ENCODE data around the gene CHST12.

Gene CHST12

DNA sequence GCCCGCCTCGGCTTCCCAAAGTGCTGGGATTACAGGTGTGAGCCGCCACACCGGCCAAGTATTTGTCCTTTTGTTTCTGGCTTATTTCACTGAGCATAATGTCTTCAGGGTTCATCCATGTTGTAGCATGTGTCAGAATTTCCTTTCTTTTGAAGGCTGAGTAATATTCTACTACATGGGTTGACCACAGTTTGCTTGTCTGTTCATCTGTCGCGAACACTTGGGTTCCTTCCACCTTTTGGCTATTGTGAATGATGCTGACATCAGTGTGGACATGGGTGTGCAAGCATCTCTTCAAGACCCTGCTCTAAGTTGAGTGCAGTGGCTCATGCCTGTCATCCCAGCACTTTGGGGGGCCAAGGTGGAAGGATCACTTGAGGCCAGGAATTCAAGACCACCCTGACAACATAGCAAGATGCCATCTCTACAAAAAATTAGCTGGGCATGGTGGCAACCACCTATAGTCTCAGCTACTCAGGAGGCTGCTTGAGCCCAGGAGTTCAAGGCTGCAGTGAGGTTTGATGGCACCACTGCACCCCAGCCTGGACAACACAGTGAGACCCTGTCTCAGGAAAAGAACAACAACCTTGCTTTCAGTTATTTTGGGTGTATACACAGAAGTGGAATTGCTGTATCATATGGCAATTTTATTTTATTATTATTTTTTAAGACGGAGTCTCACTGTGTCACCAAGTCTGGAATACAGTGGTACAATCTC is 17.0 kb downstream of the CHST12 start:
- Histone ChIP-seq H3K4me1 (ENCODE audit: control insufficient read depth, insufficient read depth, low read length) (peaks cover 5% of the 10 kb centered on the region; the same call in 1 of the 2 replicates), H3K9ac (ENCODE audit: low read depth, low read length) (no peak overlapping the region), H3K9me3 (ENCODE audit: control insufficient read depth, insufficient read depth, low read length) (no peaks in the 10 kb centered on the region), H3K36me3 (ENCODE audit: control insufficient read depth, insufficient read depth, low read length) (no peaks in the 10 kb centered on the region), H3K27ac (ENCODE audit: low read depth, low read length) (no peak overlapping the region), H3K4me3 (ENCODE audit: low read depth, low read length) (no peak overlapping the region), H3K27me3 (ENCODE audit: control insufficient read depth, insufficient read depth, low read length) (no peaks in the 10 kb centered on the region)

DNA sequence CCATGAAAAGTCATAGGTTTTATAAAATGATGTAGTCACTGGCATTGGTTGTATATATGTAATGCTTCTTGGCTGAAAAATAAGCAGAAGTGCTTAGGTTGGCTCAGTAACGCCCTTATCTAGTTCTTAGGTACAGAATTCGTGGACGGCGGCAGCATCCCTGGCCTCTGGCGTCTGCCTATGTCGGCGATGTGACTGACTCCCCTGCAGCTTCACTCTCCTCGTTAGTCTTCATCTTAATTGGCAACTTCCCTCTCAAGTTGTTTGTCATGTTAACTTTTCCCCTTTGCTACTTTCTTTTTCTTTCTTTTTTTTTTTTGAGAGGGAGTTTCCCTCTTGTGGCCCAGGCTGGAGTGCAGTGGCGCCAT is 18.5 kb downstream of the CHST12 start:
- Histone ChIP-seq H3K27me3 (ENCODE audit: control insufficient read depth, insufficient read depth, low read length) (no peaks in the 10 kb centered on the region), H3K9me3 (ENCODE audit: control insufficient read depth, insufficient read depth, low read length) (no peaks in the 10 kb centered on the region), H3K27ac (ENCODE audit: low read depth, low read length) (no peak overlapping the region), H3K9ac (ENCODE audit: low read depth, low read length) (no peak overlapping the region), H3K4me3 (ENCODE audit: low read depth, low read length) (no peak overlapping the region), H3K36me3 (ENCODE audit: control insufficient read depth, insufficient read depth, low read length) (no peaks in the 10 kb centered on the region), H3K4me1 (ENCODE audit: control insufficient read depth, insufficient read depth, low read length) (peaks cover 9% of the 10 kb centered on the region)

DNA sequence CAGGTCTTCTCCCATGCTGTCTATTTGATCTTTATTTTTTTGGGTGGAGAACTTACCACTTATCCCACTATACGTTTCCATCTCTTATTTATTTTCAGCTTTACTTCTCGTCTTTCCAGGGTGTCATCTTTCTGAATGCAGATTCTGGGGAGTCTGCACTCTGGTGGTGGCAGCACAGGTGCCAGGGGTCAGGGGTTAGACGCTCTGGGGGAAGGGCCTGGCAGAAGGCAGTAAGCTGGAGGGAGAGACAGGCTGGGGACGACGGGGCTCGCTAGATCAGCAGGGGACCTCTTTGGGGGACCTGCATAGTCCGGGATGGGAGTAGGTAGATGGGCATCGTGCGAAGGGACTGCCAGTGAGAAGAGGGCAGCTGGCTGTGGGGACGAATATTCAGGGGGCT is 22.3 kb downstream of the CHST12 start:
- H3K9ac ChIP-seq (ENCODE audit: low read depth, low read length), result no peak overlapping the region
- H3K9me3 ChIP-seq (ENCODE audit: control insufficient read depth, insufficient read depth, low read length), result peaks cover under 1% of the 10 kb centered on the region; the same call in 1 of the 2 replicates
- H3K4me3 ChIP-seq (ENCODE audit: low read depth, low read length), result no peak overlapping the region
- no peak overlapping the region for H3K27ac ChIP-seq (ENCODE audit: low read depth, low read length)
- no peaks in the 10 kb centered on the region for H3K36me3 ChIP-seq (ENCODE audit: control insufficient read depth, insufficient read depth, low read length)
- H3K4me1 ChIP-seq (ENCODE audit: control insufficient read depth, insufficient read depth, low read length), result peaks cover 9% of the 10 kb centered on the region
- no peaks in the 10 kb centered on the region for H3K27me3 ChIP-seq (ENCODE audit: control insufficient read depth, insufficient read depth, low read length)

DNA sequence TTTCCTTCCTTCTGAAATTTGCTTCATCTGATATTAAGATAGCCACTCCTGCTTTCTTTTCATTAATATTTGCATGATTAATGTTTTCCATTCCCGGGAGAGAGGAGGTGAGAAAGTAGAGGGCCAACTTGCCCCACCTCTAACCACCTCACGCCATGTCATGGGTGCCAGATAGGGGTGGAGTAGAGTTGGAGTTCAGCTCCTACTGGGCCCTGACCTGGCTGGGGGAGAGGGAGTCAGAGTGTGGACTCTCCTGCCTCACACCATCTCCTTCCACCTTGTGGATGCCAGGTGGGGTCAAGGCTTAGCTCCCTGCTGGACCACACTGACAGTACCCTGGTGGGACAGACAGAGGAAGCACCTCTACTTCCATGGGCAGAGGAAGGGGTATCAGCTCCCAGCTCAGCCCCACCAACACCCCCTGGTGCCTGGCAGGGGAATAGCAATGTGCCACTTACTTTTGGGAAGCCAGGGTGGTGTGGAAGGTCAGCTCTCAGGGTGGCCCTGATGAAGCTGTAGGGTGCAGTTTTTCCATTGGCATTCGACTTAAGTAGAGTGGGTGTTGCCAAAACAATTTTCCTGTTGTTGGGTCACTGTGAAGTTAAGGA is 28.0 kb downstream of the CHST12 start:
- Histone ChIP-seq H3K9me3 (ENCODE audit: control insufficient read depth, insufficient read depth, low read length) (peaks cover 3% of the 10 kb centered on the region; the same call in 1 of the 2 replicates), H3K4me1 (ENCODE audit: control insufficient read depth, insufficient read depth, low read length) (no peaks in the 10 kb centered on the region), H3K27ac (ENCODE audit: low read depth, low read length) (no peak overlapping the region), H3K4me3 (ENCODE audit: low read depth, low read length) (no peak overlapping the region), H3K36me3 (ENCODE audit: control insufficient read depth, insufficient read depth, low read length) (peaks cover 25% of the 10 kb centered on the region), H3K9ac (ENCODE audit: low read depth, low read length) (no peak overlapping the region), H3K27me3 (ENCODE audit: control insufficient read depth, insufficient read depth, low read length) (no peaks in the 10 kb centered on the region)

- Histone ChIP-seq H3K4me1 (ENCODE audit: control insufficient read depth, insufficient read depth, low read length) (no peaks in the 10 kb centered on the region), H3K9me3 (ENCODE audit: control insufficient read depth, insufficient read depth, low read length) (peaks cover 3% of the 10 kb centered on the region; the same call in 1 of the 2 replicates), H3K4me3 (ENCODE audit: low read depth, low read length) (no peak overlapping the region), H3K9ac (ENCODE audit: low read depth, low read length) (no peak overlapping the region), H3K27ac (ENCODE audit: low read depth, low read length) (no peak overlapping the region), H3K27me3 (ENCODE audit: control insufficient read depth, insufficient read depth, low read length) (no peaks in the 10 kb centered on the region), H3K36me3 (ENCODE audit: control insufficient read depth, insufficient read depth, low read length) (peaks cover 28% of the 10 kb centered on the region)
Measured at GRCh38 chr7:2432910-2433712, 29.7 kb downstream of the CHST12 start.

DNA sequence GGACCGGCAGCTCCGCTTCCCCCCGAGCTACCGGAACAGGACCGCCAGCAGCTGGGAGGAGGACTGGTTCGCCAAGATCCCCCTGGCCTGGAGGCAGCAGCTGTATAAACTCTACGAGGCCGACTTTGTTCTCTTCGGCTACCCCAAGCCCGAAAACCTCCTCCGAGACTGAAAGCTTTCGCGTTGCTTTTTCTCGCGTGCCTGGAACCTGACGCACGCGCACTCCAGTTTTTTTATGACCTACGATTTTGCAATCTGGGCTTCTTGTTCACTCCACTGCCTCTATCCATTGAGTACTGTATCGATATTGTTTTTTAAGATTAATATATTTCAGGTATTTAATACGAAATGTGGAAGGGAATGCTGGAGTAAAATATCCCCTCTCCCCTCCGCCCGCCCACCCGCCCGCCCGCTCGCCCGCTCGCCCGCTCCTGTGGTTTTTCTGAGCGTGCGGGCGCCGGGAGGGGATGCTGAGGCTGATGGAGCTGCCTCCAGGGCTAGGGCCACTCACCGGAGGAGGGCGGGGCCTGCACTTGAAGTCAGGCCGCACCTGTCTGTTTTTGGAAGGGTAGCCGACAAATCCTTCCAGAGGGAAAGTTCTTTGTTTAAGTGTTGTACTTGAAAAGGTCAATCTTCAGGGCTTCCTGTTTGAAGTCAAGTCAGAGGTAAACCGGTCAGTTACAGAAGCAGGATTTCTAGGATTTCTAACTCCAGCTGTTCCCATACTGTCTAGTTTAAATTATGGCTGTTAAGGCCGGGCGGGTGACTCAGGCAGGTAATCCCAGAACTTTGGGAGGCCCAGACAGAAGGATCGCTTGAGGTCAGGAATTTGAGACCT is 30.5 kb downstream of the CHST12 start:
- no peak overlapping the region for H3K9ac ChIP-seq (ENCODE audit: low read depth, low read length)
- H3K36me3 ChIP-seq (ENCODE audit: control insufficient read depth, insufficient read depth, low read length), result peaks cover 28% of the 10 kb centered on the region
- H3K9me3 ChIP-seq (ENCODE audit: control insufficient read depth, insufficient read depth, low read length), result peaks cover 3% of the 10 kb centered on the region; the same call in 1 of the 2 replicates
- no peaks in the 10 kb centered on the region for H3K27me3 ChIP-seq (ENCODE audit: control insufficient read depth, insufficient read depth, low read length)
- H3K4me1 ChIP-seq (ENCODE audit: control insufficient read depth, insufficient read depth, low read length), result no peaks in the 10 kb centered on the region
- no peak overlapping the region for H3K27ac ChIP-seq (ENCODE audit: low read depth, low read length)
- H3K4me3 ChIP-seq (ENCODE audit: low read depth, low read length), result no peak overlapping the region

- H3K36me3 ChIP-seq (ENCODE audit: control insufficient read depth, insufficient read depth, low read length), result peaks cover 28% of the 10 kb centered on the region
- no peak overlapping the region for H3K4me3 ChIP-seq (ENCODE audit: low read depth, low read length)
- no peaks in the 10 kb centered on the region for H3K27me3 ChIP-seq (ENCODE audit: control insufficient read depth, insufficient read depth, low read length)
- no peaks in the 10 kb centered on the region for H3K4me1 ChIP-seq (ENCODE audit: control insufficient read depth, insufficient read depth, low read length)
- no peak overlapping the region for H3K9ac ChIP-seq (ENCODE audit: low read depth, low read length)
- H3K27ac ChIP-seq (ENCODE audit: low read depth, low read length), result no peak overlapping the region
- peaks cover 3% of the 10 kb centered on the region; the same call in 1 of the 2 replicates for H3K9me3 ChIP-seq (ENCODE audit: control insufficient read depth, insufficient read depth, low read length)
Measured at GRCh38 chr7:2435146-2435545, 31.7 kb downstream of the CHST12 start.

- Histone ChIP-seq H3K4me3 (ENCODE audit: low read depth, low read length) (no peak overlapping the region), H3K36me3 (ENCODE audit: control insufficient read depth, insufficient read depth, low read length) (peaks cover 28% of the 10 kb centered on the region), H3K27ac (ENCODE audit: low read depth, low read length) (no peak overlapping the region), H3K9me3 (ENCODE audit: control insufficient read depth, insufficient read depth, low read length) (no peaks in the 10 kb centered on the region), H3K27me3 (ENCODE audit: control insufficient read depth, insufficient read depth, low read length) (no peaks in the 10 kb centered on the region), H3K4me1 (ENCODE audit: control insufficient read depth, insufficient read depth, low read length) (no peaks in the 10 kb centered on the region), H3K9ac (ENCODE audit: low read depth, low read length) (no peak overlapping the region)
Measured at GRCh38 chr7:2436341-2437104, 33.1 kb downstream of the CHST12 start.

DNA sequence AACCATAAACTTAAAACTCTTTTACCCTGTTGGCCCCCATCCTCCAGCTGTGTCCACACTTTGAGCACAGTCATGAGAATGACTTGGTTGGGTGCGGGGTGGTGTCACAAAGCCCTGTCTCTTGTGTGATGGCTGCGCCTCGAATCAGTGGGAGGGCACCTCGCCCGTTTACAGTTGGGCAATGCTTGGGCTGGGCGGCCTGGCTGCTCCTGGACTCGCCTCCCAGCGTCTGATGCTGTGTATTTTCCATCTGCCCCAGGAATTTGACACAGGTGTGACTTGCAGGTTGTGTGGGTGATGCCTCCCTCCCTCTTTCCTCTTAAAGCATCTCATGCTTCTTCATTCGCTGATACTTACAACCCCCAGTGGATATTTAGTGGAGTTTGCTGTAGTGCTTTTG is 33.7 kb downstream of the CHST12 start:
- Histone ChIP-seq H3K9me3 (ENCODE audit: control insufficient read depth, insufficient read depth, low read length) (no peaks in the 10 kb centered on the region), H3K27ac (ENCODE audit: low read depth, low read length) (no peak overlapping the region), H3K36me3 (ENCODE audit: control insufficient read depth, insufficient read depth, low read length) (peaks cover 28% of the 10 kb centered on the region), H3K4me1 (ENCODE audit: control insufficient read depth, insufficient read depth, low read length) (no peaks in the 10 kb centered on the region), H3K4me3 (ENCODE audit: low read depth, low read length) (no peak overlapping the region), H3K27me3 (ENCODE audit: control insufficient read depth, insufficient read depth, low read length) (no peaks in the 10 kb centered on the region), H3K9ac (ENCODE audit: low read depth, low read length) (no peak overlapping the region; the same call in 1 of the 2 replicates)

DNA sequence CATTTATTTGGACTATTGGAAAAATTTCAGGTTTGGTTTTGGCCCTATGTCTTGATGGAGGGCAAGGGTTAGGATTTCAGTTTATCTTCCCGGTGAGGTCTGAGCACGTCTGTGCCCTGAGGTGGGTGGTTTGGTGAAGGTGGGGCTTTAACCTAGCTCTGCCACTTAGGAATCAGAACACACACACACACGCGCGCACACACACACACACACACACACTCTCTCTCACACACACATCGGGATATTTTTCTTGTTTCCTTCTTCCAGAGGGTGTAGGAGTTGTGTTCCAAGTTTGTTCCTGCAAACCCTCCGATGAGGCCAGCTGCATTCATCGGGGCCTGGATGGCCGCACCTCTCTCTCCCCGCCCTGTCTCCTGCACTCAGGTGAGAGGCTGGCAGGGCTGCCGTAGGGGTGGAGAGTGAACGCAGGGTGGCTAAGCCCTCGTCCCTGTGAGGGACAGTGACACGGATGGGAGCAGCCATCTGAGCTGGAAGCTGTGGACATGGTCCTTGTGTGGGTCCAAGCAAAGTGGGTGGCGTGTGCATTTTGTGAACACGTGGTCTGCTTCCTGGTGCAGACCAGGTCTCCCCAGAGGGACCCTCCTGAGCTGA is 34.2 kb downstream of the CHST12 start:
- Histone ChIP-seq H3K4me1 (ENCODE audit: control insufficient read depth, insufficient read depth, low read length) (no peaks in the 10 kb centered on the region), H3K36me3 (ENCODE audit: control insufficient read depth, insufficient read depth, low read length) (peaks cover 26% of the 10 kb centered on the region), H3K9me3 (ENCODE audit: control insufficient read depth, insufficient read depth, low read length) (no peaks in the 10 kb centered on the region), H3K4me3 (ENCODE audit: low read depth, low read length) (no peak overlapping the region), H3K27me3 (ENCODE audit: control insufficient read depth, insufficient read depth, low read length) (no peaks in the 10 kb centered on the region), H3K9ac (ENCODE audit: low read depth, low read length) (no peak overlapping the region), H3K27ac (ENCODE audit: low read depth, low read length) (no peak overlapping the region)
